HG03439 (cell line): ENCODE results near the gene MSH2.

Source experiments
- ATAC-seq: cut with Tn5 transposase; IDR thresholded peaks from one replicate; pipeline ENCODE4 v1.9.1; 2021; ENCODE audit warnings: mild to moderate bottlenecking, moderate library complexity; ENCODE audit not compliant: unreplicated experiment

MSH2 gene

DNA sequence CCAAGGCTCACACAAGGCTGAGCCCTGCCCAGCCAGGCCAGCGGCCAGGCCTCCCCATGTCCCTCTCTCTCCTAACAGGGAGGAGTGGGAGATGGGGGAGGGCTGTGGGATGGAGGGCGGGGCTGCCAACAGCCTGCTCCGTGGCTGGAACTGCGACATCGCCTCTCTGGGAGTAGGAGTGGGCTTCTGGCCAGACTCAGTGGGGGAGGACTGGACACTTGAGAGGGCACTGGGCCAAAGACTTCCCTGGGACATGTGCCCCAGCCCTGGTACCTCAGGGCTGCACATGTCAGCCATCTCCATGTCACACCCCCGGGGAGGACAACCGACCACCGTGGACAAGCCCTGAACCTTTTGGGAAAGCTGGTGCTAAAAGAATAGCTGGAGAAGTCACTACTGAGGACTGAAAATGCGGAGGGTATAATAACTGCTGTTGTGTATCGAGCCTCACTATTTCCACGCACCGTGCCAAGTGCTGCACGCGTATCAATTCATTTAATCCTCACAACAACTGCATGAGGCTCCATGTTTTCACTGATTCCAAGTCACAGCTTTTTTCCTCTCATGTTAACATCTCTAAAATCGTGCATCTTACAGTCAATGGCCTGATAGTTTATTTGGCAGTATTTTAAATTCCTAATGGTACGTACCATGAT, 127.3 kb downstream of the MSH2 start:
- ATAC-seq, result no peak

DNA sequence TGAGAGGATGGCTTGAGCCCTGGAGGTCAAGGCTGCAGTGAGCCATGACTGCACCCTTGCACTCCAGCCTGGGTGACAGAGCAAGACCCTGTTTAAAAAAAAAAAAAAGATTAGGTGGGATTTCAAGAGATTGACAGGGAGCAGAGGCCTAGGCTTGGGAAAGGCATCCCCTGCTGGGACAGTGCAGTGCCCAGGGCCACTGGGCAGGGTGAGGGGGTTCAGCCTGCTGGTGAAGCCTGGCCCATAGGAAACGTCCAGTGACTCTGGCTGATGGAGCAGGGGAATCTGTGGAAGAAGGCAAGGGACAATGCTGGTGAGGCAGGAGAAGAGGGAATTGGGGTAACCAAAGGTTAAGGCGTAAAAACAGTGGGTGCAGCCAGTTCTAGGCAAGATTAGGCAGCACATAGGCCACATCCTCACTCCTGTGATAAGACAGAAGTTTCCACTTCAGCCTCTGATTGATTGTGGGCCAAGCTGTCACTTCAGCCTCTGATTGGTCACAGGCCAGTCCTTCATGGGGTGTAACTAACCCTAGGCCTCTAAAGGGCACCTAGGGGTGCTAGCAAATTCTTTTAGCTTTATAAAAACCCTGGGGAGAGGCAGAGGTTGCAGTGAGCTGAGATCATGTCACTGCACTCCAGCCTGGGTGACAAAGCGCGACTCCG, 128.6 kb downstream of the MSH2 start:
- no peak for ATAC-seq
